Gastrocnemius medialis (tissue), 4 donors: ENCODE data around the gene SEMA3E. TPM values are rescaled to one million over a fixed set of nuclear protein-coding genes. Genes with fewer than 3 reads are reported as not detected.

Experiments used
- ATAC-seq, 2 donors: fragments of 150-250 bp; one replicate each; pipeline ENCODE4 v1.9.1; 2016
- DNase-seq, 2 donors: peaks; one replicate each; pipeline ENCODE4 v3.0.0-alpha.2; 2019
- H3K27ac ChIP-seq, 4 donors: fragments of 200-600 bp; sonication (generic); 1 replicate in 1 of 4; 2 replicates in 3 of 4; pipeline ENCODE4 v1.5.1; 2016 to 2018; ENCODE audit warnings: mild to moderate bottlenecking in 2 of 4, moderate library complexity in 1 of 4
- H3K27me3 ChIP-seq, 3 donors: fragments of 200-600 bp; sonication (generic) in 2 of 3; 1 replicate in 1 of 3; 2 replicates in 2 of 3; pipeline versions ENCODE4 v1.5.1 to v1.6.0; 2016 to 2019; ENCODE audit warnings: mild to moderate bottlenecking in 1 of 3, moderate library complexity in 1 of 3
- H3K36me3 ChIP-seq, 2 donors: fragments of 200-600 bp; sonication (generic) in 1 of 2; one replicate each; pipeline ENCODE4 v1.5.1; 2017 to 2018
- H3K4me1 ChIP-seq, 2 donors: fragments of 200-600 bp; sonication (generic) in 1 of 2; one replicate each; pipeline ENCODE4 v1.5.1; 2016 to 2017; ENCODE audit warnings: mild to moderate bottlenecking in 2 of 2
- H3K4me3 ChIP-seq, 4 donors: fragments of 200-600 bp; sonication (generic) in 3 of 4; 1 replicate in 1 of 4; 2 replicates in 3 of 4; pipeline ENCODE4 v1.5.1; 2016 to 2019; ENCODE audit warnings: mild to moderate bottlenecking in 2 of 4
- H3K9me3 ChIP-seq, 3 donors: fragments of 200-600 bp; sonication (generic) in 2 of 3; 1 replicate in 1 of 3; 2 replicates in 2 of 3; pipeline ENCODE4 v1.5.1; 2016 to 2019
- CTCF ChIP-seq, 5 experiments: fragments of 450-650 bp in 3 of 5; fragments of 200-600 bp in 2 of 5; sonication (generic) in 2 of 5; IDR thresholded peaks in 4 of 5; conservative IDR thresholded peaks in 1 of 5; 1 replicate in 4 of 5; 2 replicates in 1 of 5; pipeline ENCODE4 v1.5.1; 2016 to 2019; ENCODE audit warnings: antibody characterized with exemption in 5 of 5, mild to moderate bottlenecking in 3 of 5, moderate library complexity in 3 of 5
- POLR2A ChIP-seq, 2 donors: fragments of 450-650 bp; IDR thresholded peaks; one replicate each; pipeline ENCODE4 v1.6.1; 2017; ENCODE audit warnings: antibody characterized with exemption in 2 of 2, mild to moderate bottlenecking in 2 of 2, moderate library complexity in 2 of 2
- in situ Hi-C, 4 donors: fragments of 200-750 bp; cut with MboI; loops; one replicate each; pipeline versions ENCODE4 v1.15.0 to v1.8.0; 2017; ENCODE audit warnings: low sequenced_read_pairs in 4 of 4
- intact Hi-C: fragments of 100-400 bp; cut with DNase I; formaldehyde crosslinking; loops from one replicate; pipeline ENCODE4 v1.15.1; 2023; ENCODE audit warnings: low total_unique reads
- total RNA-seq, 4 donors: library from RNA; depleted of rRNA; stranded (reverse); fragments of >200 nt; gene quantifications; one replicate each; pipeline versions ENCODE4 v1.1.0 to v1.2.3, GENCODE V29; 2016

Gene SEMA3E
- total RNA-seq, 4 donors from 2014 or later = 0.22 to 0.41 (median 0.32) TPM; not detected in 1

GRCh38 chr7:83338277-83338950 is 310.5 kb downstream of the SEMA3E start:
- Histone ChIP-seq H3K4me3 (no peak overlapping the region), H3K4me1 (no peaks in the 10 kb centered on the region), H3K36me3 (no peaks in the 10 kb centered on the region), H3K9me3 (no peaks in the 10 kb centered on the region), H3K27ac (no peak overlapping the region), H3K27me3 (no peaks in the 10 kb centered on the region)
- TF ChIP-seq CTCF (IDR thresholded peaks at IDR 0.05 in 4 of 5, conservative IDR thresholded peaks at IDR 0.05 in 1 of 5) (no peak), POLR2A (IDR thresholded peaks at IDR 0.05) (no peak)
- ATAC-seq = no peak
- intact Hi-C loops = no loop called here
- in situ Hi-C loops = no loop called here
- DNase-seq = no peak

GRCh38 chr7:83337050-83337449 is 311.9 kb downstream of the SEMA3E start:
- in situ Hi-C loops (no loop called here), intact Hi-C loops (no loop called here)
- Histone ChIP-seq H3K27ac (no peak overlapping the region), H3K4me3 (no peak overlapping the region), H3K27me3 (no peaks in the 10 kb centered on the region), H3K36me3 (no peaks in the 10 kb centered on the region), H3K4me1 (no peaks in the 10 kb centered on the region), H3K9me3 (no peaks in the 10 kb centered on the region)
- DNase-seq (no peak), ATAC-seq (no peak)
- TF ChIP-seq POLR2A (IDR thresholded peaks at IDR 0.05) (no peak), CTCF (IDR thresholded peaks at IDR 0.05 in 4 of 5, conservative IDR thresholded peaks at IDR 0.05 in 1 of 5) (no peak)

GRCh38 chr7:83326223-83326622 is 322.7 kb downstream of the SEMA3E start:
- intact Hi-C loops = no loop called here
- no peak for TF ChIP-seq CTCF (IDR thresholded peaks at IDR 0.05 in 4 of 5, conservative IDR thresholded peaks at IDR 0.05 in 1 of 5)
- TF ChIP-seq POLR2A (IDR thresholded peaks at IDR 0.05) = no peak
- no peak for DNase-seq
- Histone ChIP-seq H3K27me3 (no peaks in the 10 kb centered on the region), H3K4me3 (no peak overlapping the region), H3K27ac (no peak overlapping the region), H3K9me3 (no peaks in the 10 kb centered on the region), H3K36me3 (no peaks in the 10 kb centered on the region), H3K4me1 (no peaks in the 10 kb centered on the region)
- in situ Hi-C loops = no loop called here
- ATAC-seq = no peak

- intact Hi-C loops (no loop called here), in situ Hi-C loops (no loop called here)
- H3K27me3 ChIP-seq = no peaks in the 10 kb centered on the region
- no peak overlapping the region for H3K4me3 ChIP-seq
- H3K4me1 ChIP-seq = no peaks in the 10 kb centered on the region
- ATAC-seq (no peak), DNase-seq (no peak)
- H3K36me3 ChIP-seq = no peaks in the 10 kb centered on the region
- no peak overlapping the region for H3K27ac ChIP-seq
- TF ChIP-seq CTCF (IDR thresholded peaks at IDR 0.05 in 4 of 5, conservative IDR thresholded peaks at IDR 0.05 in 1 of 5) = no peak
- no peak for TF ChIP-seq POLR2A (IDR thresholded peaks at IDR 0.05)
- H3K9me3 ChIP-seq = no peaks in the 10 kb centered on the region
These were observed 323.9 kb downstream of the SEMA3E start for GRCh38 chr7:83325083-83325482.

GRCh38 chr7:83324596-83324995 is 324.3 kb downstream of the SEMA3E start:
- no peaks in the 10 kb centered on the region for H3K36me3 ChIP-seq
- TF ChIP-seq POLR2A (IDR thresholded peaks at IDR 0.05) (no peak), CTCF (IDR thresholded peaks at IDR 0.05 in 4 of 5, conservative IDR thresholded peaks at IDR 0.05 in 1 of 5) (no peak)
- intact Hi-C loops (no loop called here), in situ Hi-C loops (no loop called here)
- H3K27ac ChIP-seq = no peak overlapping the region
- DNase-seq (no peak), ATAC-seq (no peak)
- H3K4me1 ChIP-seq = no peaks in the 10 kb centered on the region
- no peaks in the 10 kb centered on the region for H3K9me3 ChIP-seq
- H3K4me3 ChIP-seq = no peak overlapping the region
- no peaks in the 10 kb centered on the region for H3K27me3 ChIP-seq
